ENCODE results near the gene IGFBP3. TPM values are rescaled to one million over a fixed set of nuclear protein-coding genes. Genes with fewer than 3 reads are reported as not detected.

The IGFBP3 gene
- total and polyA plus RNA-seq, 8 donors: 33.8 to 82.3 (median 48.9) TPM

GRCh38 chr7:45880433-45880860 is 40.6 kb downstream of the IGFBP3 start:
- no peak overlapping the region for H3K27ac ChIP-seq
- DNase-seq (no peak), ATAC-seq (no peak)
- no peaks in the 10 kb centered on the region for H3K4me1 ChIP-seq
- H3K36me3 ChIP-seq: no peaks in the 10 kb centered on the region
- H3K4me3 ChIP-seq: no peak overlapping the region
- intact Hi-C loops (cut with DNase I): no loop called here
- no peak for TF ChIP-seq CTCF (IDR thresholded peaks at IDR 0.05)
- H3K9me3 ChIP-seq: peaks cover 0 to 13% of the 10 kb centered on the region in 2 donors
- H3K27me3 ChIP-seq: peaks cover 0 to 14% of the 10 kb centered on the region in 2 donors

- ATAC-seq: no peak
- intact Hi-C loops (cut with DNase I): no loop called here
- TF ChIP-seq CTCF (IDR thresholded peaks at IDR 0.05): no peak
Observed at GRCh38 chr7:45878457-45879144, 42.5 kb downstream of the IGFBP3 start.

GRCh38 chr7:45876519-45876918 is 44.6 kb downstream of the IGFBP3 start:
- peaks cover 0 to 13% of the 10 kb centered on the region in 2 donors for H3K9me3 ChIP-seq
- no peak for ATAC-seq
- intact Hi-C loops (cut with DNase I): no loop called here
- no peaks in the 10 kb centered on the region for H3K36me3 ChIP-seq
- no peak overlapping the region for H3K4me3 ChIP-seq
- no peak for TF ChIP-seq CTCF (IDR thresholded peaks at IDR 0.05)
- H3K27me3 ChIP-seq: no peaks in the 10 kb centered on the region
- DNase-seq: no peak
- no peak overlapping the region for H3K27ac ChIP-seq
- H3K4me1 ChIP-seq: no peaks in the 10 kb centered on the region

More at GRCh38 chr7:45878457-45879144, 42.5 kb downstream of the IGFBP3 start:
- DNase-seq: no peak
- H3K4me1 ChIP-seq: no peaks in the 10 kb centered on the region
- no peaks in the 10 kb centered on the region for H3K27me3 ChIP-seq
- H3K9me3 ChIP-seq: peaks cover 0 to 13% of the 10 kb centered on the region in 2 donors
- H3K27ac ChIP-seq: no peak overlapping the region
- no peak overlapping the region for H3K4me3 ChIP-seq
- H3K36me3 ChIP-seq: no peaks in the 10 kb centered on the region

GRCh38 chr7:45874408-45875131 is 46.5 kb downstream of the IGFBP3 start:
- Histone ChIP-seq H3K36me3 (no peaks in the 10 kb centered on the region), H3K4me1 (no peaks in the 10 kb centered on the region), H3K27ac (no peak overlapping the region), H3K27me3 (no peaks in the 10 kb centered on the region), H3K4me3 (no peak overlapping the region), H3K9me3 (peaks cover 0 to 13% of the 10 kb centered on the region in 2 donors)
- ATAC-seq (peak; percentile 31), DNase-seq (no peak)
- intact Hi-C loops (cut with DNase I): no loop called here
- no peak for TF ChIP-seq CTCF (IDR thresholded peaks at IDR 0.05)

- intact Hi-C loops (cut with DNase I): no loop called here
- H3K27ac ChIP-seq: no peak overlapping the region
- ATAC-seq (no peak), DNase-seq (no peak)
- no peaks in the 10 kb centered on the region for H3K36me3 ChIP-seq
- no peak for TF ChIP-seq CTCF (IDR thresholded peaks at IDR 0.05)
- no peaks in the 10 kb centered on the region for H3K4me1 ChIP-seq
- H3K27me3 ChIP-seq: no peaks in the 10 kb centered on the region
- peaks cover 0 to 4% of the 10 kb centered on the region in 2 donors for H3K9me3 ChIP-seq
- H3K4me3 ChIP-seq: no peak overlapping the region
Observed at GRCh38 chr7:45873355-45873754, 47.7 kb downstream of the IGFBP3 start.

All from left lung (tissue), 10 donors.